Measurements from ENCODE around the gene RNFT1. TPM values are rescaled to one million over a fixed set of nuclear protein-coding genes. Genes with fewer than 3 reads are reported as not detected.
"Not testable (repeated sequence)": the region's sequence is repeated elsewhere in the genome, so short reads cannot be mapped to it uniquely, and the experiment has no call there.

RNFT1 gene
- 10 to 100 TPM; 19.8 to 19.9 TPM for total RNA-seq
- polyA plus RNA-seq (2013, experiment 1 of 2) = 39.8 TPM
- 36.3 TPM for polyA plus RNA-seq (2013, experiment 2 of 2)
- total RNA-seq = 10.4 to 37.0 (median 17.7) reads per million in 172 experiments

GRCh38 chr17:59964482-59965328 is at the start of gene RNFT1:
Gene RNFT1, minus strand, starts transcription at chr17:59964740. Its CDS starts 77 bp downstream, at chr17:59964663.
- H3K27me3 ChIP-seq (ENCODE audit: control insufficient read depth in 1 of 2, insufficient read depth in 2 of 2, low read length in 2 of 2) = no peaks in the 10 kb centered on the region
- H3K36me3 ChIP-seq (ENCODE audit: insufficient read depth, low read length) = peaks cover 4% of the 10 kb centered on the region
- DNase-seq (peak; percentile 84 to 95 (median 90)), ATAC-seq (ENCODE audit: poor library complexity) (peak; percentile 87)
- Mint-ChIP-seq H3K27ac (peak within 1 kb of the TSS; percentile 89), H3K4me1 (ENCODE audit: low read depth) (peaks cover 25% of the 10 kb centered on the region), H3K36me3 (ENCODE audit: low read depth) (peaks cover 14% of the 10 kb centered on the region), H3K27me3 (no peaks in the 10 kb centered on the region), H3K4me3 (peak within 1 kb of the TSS; percentile 94), H3K9me3 (no peaks in the 10 kb centered on the region)
- ChIA-PET CTCF (interaction anchor here (0.9 to 1.0 kb wide), 2 partner anchors 14 to 72 kb away, joined by 3 read pairs; no protein-coding TSS in a partner anchor), POLR2A (interaction anchor here (0.7 to 3.1 kb wide), 18 partner anchors 14 to 858 kb away, joined by 3 to 35 read pairs (median 4); partner anchors contain the start of genes BCAS3, CLTC, DHX40 and PRR11)
- peaks cover 16% of the 10 kb centered on the region for H3K4me1 ChIP-seq (ENCODE audit: insufficient read depth, low read length)
- H3K4me3 ChIP-seq (ENCODE audit: low read length) = peak within 1 kb of the TSS; percentile 100
- intact Hi-C loops (cut with DNase I, micrococcal nuclease) = loop anchor here (5.0 to 10.0 kb wide), 4 partner anchors 50 to 860 kb away; partner anchors contain the start of genes RPS6KB1 (in 1 of the 2), TRIM37 (in 1 of the 2) and TUBD1 (in 1 of the 2)
- no peaks in the 10 kb centered on the region for H3K9me3 ChIP-seq (ENCODE audit: control insufficient read depth in 1 of 2, insufficient read depth in 1 of 2, low read length in 2 of 2)
- peak within 1 kb of the TSS; percentile 80 to 88 for H3K27ac ChIP-seq (ENCODE audit: low read depth in 1 of 2, low read length in 2 of 2)
- TF ChIP-seq CTCF (IDR thresholded peaks at IDR 0.05) = no peak

- H3K36me3 Mint-ChIP-seq (ENCODE audit: low read depth); H3K4me3 Mint-ChIP-seq; POLR2A ChIA-PET; H3K9me3 Mint-ChIP-seq; H3K9me3 ChIP-seq (ENCODE audit: control insufficient read depth in 1 of 2, insufficient read depth in 1 of 2, low read length in 2 of 2); ATAC-seq (ENCODE audit: poor library complexity); H3K4me1 ChIP-seq (ENCODE audit: insufficient read depth, low read length); H3K36me3 ChIP-seq (ENCODE audit: insufficient read depth, low read length); H3K4me3 ChIP-seq (ENCODE audit: low read length); H3K27me3 Mint-ChIP-seq; H3K27me3 ChIP-seq (ENCODE audit: control insufficient read depth in 1 of 2, insufficient read depth in 2 of 2, low read length in 2 of 2); DNase-seq; CTCF ChIA-PET; H3K4me1 Mint-ChIP-seq (ENCODE audit: low read depth); H3K27ac ChIP-seq (ENCODE audit: low read depth in 1 of 2, low read length in 2 of 2); intact Hi-C loops (cut with DNase I, micrococcal nuclease); H3K27ac Mint-ChIP-seq: not testable (repeated sequence)
Measured at GRCh38 chr17:60009326-60009725, 44.8 kb upstream of the RNFT1 start.

GRCh38 chr17:60008377-60008776 is 43.8 kb upstream of the RNFT1 start:
- DNase-seq; H3K4me3 Mint-ChIP-seq; H3K4me1 Mint-ChIP-seq (ENCODE audit: low read depth); H3K4me1 ChIP-seq (ENCODE audit: insufficient read depth, low read length); H3K9me3 ChIP-seq (ENCODE audit: control insufficient read depth in 1 of 2, insufficient read depth in 1 of 2, low read length in 2 of 2); CTCF ChIA-PET; H3K36me3 Mint-ChIP-seq (ENCODE audit: low read depth); H3K4me3 ChIP-seq (ENCODE audit: low read length); H3K27me3 ChIP-seq (ENCODE audit: control insufficient read depth in 1 of 2, insufficient read depth in 2 of 2, low read length in 2 of 2); POLR2A ChIA-PET; ATAC-seq (ENCODE audit: poor library complexity); H3K27ac ChIP-seq (ENCODE audit: low read depth in 1 of 2, low read length in 2 of 2); H3K36me3 ChIP-seq (ENCODE audit: insufficient read depth, low read length); H3K9me3 Mint-ChIP-seq; H3K27me3 Mint-ChIP-seq; intact Hi-C loops (cut with DNase I, micrococcal nuclease); H3K27ac Mint-ChIP-seq: not testable (repeated sequence)

GRCh38 chr17:60006160-60006559 is 41.6 kb upstream of the RNFT1 start:
- H3K4me3 ChIP-seq (ENCODE audit: low read length) = no peak overlapping the region
- H3K36me3 ChIP-seq (ENCODE audit: insufficient read depth, low read length) = no peaks in the 10 kb centered on the region
- H3K4me1 ChIP-seq (ENCODE audit: insufficient read depth, low read length) = no peaks in the 10 kb centered on the region
- no peak for DNase-seq
- intact Hi-C loops (cut with DNase I, micrococcal nuclease) = no loop called here
- Mint-ChIP-seq H3K27ac (no peak overlapping the region), H3K4me3 (no peak overlapping the region), H3K36me3 (ENCODE audit: low read depth) (no peaks in the 10 kb centered on the region), H3K4me1 (ENCODE audit: low read depth) (no peaks in the 10 kb centered on the region), H3K27me3 (no peaks in the 10 kb centered on the region), H3K9me3 (no peaks in the 10 kb centered on the region)
- H3K27me3 ChIP-seq (ENCODE audit: control insufficient read depth in 1 of 2, insufficient read depth in 2 of 2, low read length in 2 of 2) = no peaks in the 10 kb centered on the region
- CTCF ChIA-PET = no interaction called here
- ATAC-seq (ENCODE audit: poor library complexity) = no peak
- H3K9me3 ChIP-seq (ENCODE audit: control insufficient read depth in 1 of 2, insufficient read depth in 1 of 2, low read length in 2 of 2) = no peaks in the 10 kb centered on the region
- H3K27ac ChIP-seq (ENCODE audit: low read depth in 1 of 2, low read length in 2 of 2) = no peak overlapping the region
- POLR2A ChIA-PET = no interaction called here
- no peak for TF ChIP-seq CTCF (IDR thresholded peaks at IDR 0.05)

- intact Hi-C loops (cut with DNase I, micrococcal nuclease); H3K4me1 ChIP-seq (ENCODE audit: insufficient read depth, low read length); H3K4me1 Mint-ChIP-seq (ENCODE audit: low read depth); H3K4me3 ChIP-seq (ENCODE audit: low read length); H3K36me3 ChIP-seq (ENCODE audit: insufficient read depth, low read length); H3K27ac Mint-ChIP-seq; POLR2A ChIA-PET; H3K4me3 Mint-ChIP-seq; DNase-seq; H3K27me3 ChIP-seq (ENCODE audit: control insufficient read depth in 1 of 2, insufficient read depth in 2 of 2, low read length in 2 of 2); H3K27ac ChIP-seq (ENCODE audit: low read depth in 1 of 2, low read length in 2 of 2); H3K9me3 Mint-ChIP-seq; H3K36me3 Mint-ChIP-seq (ENCODE audit: low read depth); ATAC-seq (ENCODE audit: poor library complexity); H3K9me3 ChIP-seq (ENCODE audit: control insufficient read depth in 1 of 2, insufficient read depth in 1 of 2, low read length in 2 of 2); CTCF ChIA-PET; H3K27me3 Mint-ChIP-seq: not testable (repeated sequence)
Measured at GRCh38 chr17:60004561-60004960, 40.0 kb upstream of the RNFT1 start.
